Fibroblast of villous mesenchyme (primary cell): ENCODE results near the gene LRP1B. TPM values are rescaled to one million over a fixed set of nuclear protein-coding genes. Genes with fewer than 3 reads are reported as not detected.

Experiments
- DNase-seq: peaks from one replicate; pipeline ENCODE4 v3.0.0-alpha.2; 2010; ENCODE audit warnings: low read depth
- H3K4me3 ChIP-seq: 2 replicates; pipeline ENCODE4 v1.5.1; 2011; ENCODE audit warnings: low read depth, mild to moderate bottlenecking, low read length
- CTCF ChIP-seq: IDR thresholded peaks from 2 replicates; pipeline ENCODE4 v1.5.1; 2012; ENCODE audit warnings: low read depth, mild to moderate bottlenecking, low read length; ENCODE audit not compliant: insufficient read depth
- total RNA-seq: library from RNA; depleted of rRNA; stranded (reverse); fragments of >200 nt; gene quantifications from 2 replicates; pipeline ENCODE4 v1.2.3, GENCODE V29; 2012

The LRP1B gene
- total RNA-seq, 1 donor: 2.2 TPM

GRCh38 chr2:141029428-141030078 lies 1101.3 kb downstream of the LRP1B start:
- no peak for TF ChIP-seq CTCF
- DNase-seq: no peak
- H3K4me3 ChIP-seq: no peak overlapping the region

- H3K4me3 ChIP-seq: no peak overlapping the region
- no peak for TF ChIP-seq CTCF
- no peak for DNase-seq
Observed at GRCh38 chr2:141027221-141027620, 1103.6 kb downstream of the LRP1B start.

GRCh38 chr2:141021611-141022010 lies 1109.2 kb downstream of the LRP1B start:
- TF ChIP-seq CTCF: no peak
- DNase-seq: peak; percentile 18
- no peak overlapping the region for H3K4me3 ChIP-seq

GRCh38 chr2:141021109-141021508 lies 1109.7 kb downstream of the LRP1B start:
- TF ChIP-seq CTCF: no peak
- peak; percentile 5 for DNase-seq
- no peak overlapping the region for H3K4me3 ChIP-seq

- no peak for DNase-seq
- H3K4me3 ChIP-seq: no peak overlapping the region
- no peak for TF ChIP-seq CTCF
Observed at GRCh38 chr2:141020346-141020745, 1110.5 kb downstream of the LRP1B start.

GRCh38 chr2:141015341-141016047 lies 1115.3 kb downstream of the LRP1B start:
- no peak for TF ChIP-seq CTCF
- no peak for DNase-seq
- no peak overlapping the region for H3K4me3 ChIP-seq
